ENCODE measurements around the gene TMEM238.

- TF ChIP-seq POLR2A (IDR thresholded peaks at IDR 0.05) (no peak), CTCF (IDR thresholded peaks at IDR 0.05) (no peak)
These were observed 18.1 kb downstream of the TMEM238 start for GRCh38 chr19:55365964-55366363.
